HCT116 (cell line): ENCODE data around the gene OAT. TPM values are rescaled to one million over a fixed set of nuclear protein-coding genes. Genes with fewer than 3 reads are reported as not detected.

Experiments
- ATAC-seq: fragments of 200-7000 bp; cut with Tn5 transposase; 2 replicates; pipeline ENCODE4 v1.9.1; 2020; ENCODE audit warnings: mild to moderate bottlenecking, moderate library complexity
- BruUV-seq: library from RNA; stranded (reverse); fragments of 400-500 nt; replicated peaks from 2 replicates; lab custom pipeline; 2021; lab: Mats Ljungman, UMichigan
- CTCF ChIA-PET: fragments of 300-600 bp; sonication (Branson Sonifier 250); formaldehyde crosslinking; loops from one replicate; lab custom pipeline; 2021; ENCODE audit warnings: antibody characterized with exemption; lab: Charles Lee
- POLR2A ChIA-PET: fragments of 300-600, 350-600 bp; sonication (Branson Sonifier 250); formaldehyde crosslinking; loops from one replicate; lab custom pipeline; 2021; ENCODE audit warnings: antibody characterized with exemption; lab: Charles Lee
- RAD21 ChIA-PET, 2 experiments: fragments of 300-600 bp; sonication (Branson Sonifier 250); formaldehyde crosslinking; loops; one replicate each; lab custom pipeline; 2023; ENCODE audit warnings: low total read pairs in 2 of 2; ENCODE audit not compliant: uncharacterized antibody in 2 of 2, unreplicated experiment in 2 of 2, low non-redundant PET in 1 of 2; lab: Charles Lee
- DNase-seq: peaks from one replicate; pipeline ENCODE4 v3.0.0-alpha.2; 2010; ENCODE audit warnings: low read depth, low spot score
- H2AFZ ChIP-seq: fragments of 200-600 bp; shearing (Covaris generic), sonication (generic); 2 replicates; pipeline ENCODE4 v1.6.1; 2017; ENCODE audit warnings: low read depth, mixed run types, mixed read lengths, antibody characterized with exemption, low read length; ENCODE audit not compliant: poor library complexity, severe bottlenecking
- H3K27ac ChIP-seq: 2 replicates; pipeline ENCODE4 v1.5.1; 2012; ENCODE audit warnings: low read depth, low read length
- H3K27me3 ChIP-seq: fragments of 200-600 bp; sonication (generic); 2 replicates; pipeline ENCODE4 v1.6.1; 2016; ENCODE audit warnings: mixed run types, low read length, mixed read lengths; ENCODE audit not compliant: insufficient read depth
- H3K36me3 ChIP-seq, 2 experiments: fragments of 200-500 bp in 1 of 2; fragments of 200-600 bp in 1 of 2; sonication (Bioruptor generic) in 1 of 2; sonication (generic) in 1 of 2; 2 replicates each; pipeline versions ENCODE4 v1.5.1 to v1.6.1; 2014 to 2016; ENCODE audit warnings: low read length in 2 of 2, inconsistent platforms in 1 of 2, mixed read lengths in 1 of 2, mixed run types in 1 of 2; ENCODE audit not compliant: insufficient read depth in 2 of 2, control insufficient read depth in 1 of 2
- H3K4me1 ChIP-seq, 2 experiments: fragments of 200-600 bp in 1 of 2; sonication (generic) in 1 of 2; 2 replicates each; pipeline versions ENCODE4 v1.5.1 to v1.6.1; 2012 to 2017; ENCODE audit warnings: low read length in 2 of 2, inconsistent platforms in 1 of 2, mild to moderate bottlenecking in 1 of 2, mixed read lengths in 1 of 2, mixed run types in 1 of 2, moderate library complexity in 1 of 2; ENCODE audit not compliant: insufficient read depth in 2 of 2, control insufficient read depth in 1 of 2
- H3K4me2 ChIP-seq: fragments of 200-600 bp; sonication (generic); 2 replicates; pipeline ENCODE4 v1.6.1; 2017; ENCODE audit warnings: mixed run types, low read length, mixed read lengths
- H3K4me3 ChIP-seq, 2 experiments: fragments of 200-600 bp in 1 of 2; sonication (generic) in 1 of 2; replicated peaks in 1 of 2; 2 replicates each; pipeline ENCODE4 v1.5.1; 2011 to 2016; ENCODE audit warnings: low read length in 2 of 2, control low read depth in 1 of 2, low read depth in 1 of 2, mild to moderate bottlenecking in 1 of 2, mixed read lengths in 1 of 2, mixed run types in 1 of 2
- H3K79me2 ChIP-seq: fragments of 200-600 bp; sonication (generic); 2 replicates; pipeline ENCODE4 v1.6.1; 2017; ENCODE audit warnings: mild to moderate bottlenecking, mixed run types, low read length, moderate library complexity, mixed read lengths; ENCODE audit not compliant: insufficient read depth
- H3K9ac ChIP-seq: fragments of 200-600 bp; sonication (generic); 2 replicates; pipeline ENCODE4 v1.6.1; 2016; ENCODE audit warnings: low read length, mixed read lengths
- H3K9me2 ChIP-seq: fragments of 200-600 bp; sonication (generic), shearing (Covaris generic); 2 replicates; pipeline ENCODE4 v1.6.1; 2017; ENCODE audit warnings: mixed run types, mild to moderate bottlenecking, moderate library complexity; ENCODE audit not compliant: insufficient read depth
- H3K9me3 ChIP-seq, 2 experiments: fragments of 200-500 bp in 1 of 2; fragments of 200-600 bp in 1 of 2; sonication (Bioruptor generic) in 1 of 2; sonication (generic) in 1 of 2; 2 replicates each; pipeline ENCODE4 v1.6.1; 2014 to 2017; ENCODE audit warnings: low read length in 2 of 2, mixed read lengths in 2 of 2, inconsistent platforms in 1 of 2, low read depth in 1 of 2, mild to moderate bottlenecking in 1 of 2, mixed run types in 1 of 2, moderate library complexity in 1 of 2; ENCODE audit not compliant: control insufficient read depth in 1 of 2, insufficient read depth in 1 of 2
- H4K20me1 ChIP-seq: fragments of 200-600 bp; sonication (generic), shearing (Covaris generic); 2 replicates; pipeline ENCODE4 v1.6.1; 2017; ENCODE audit warnings: mixed run types, mild to moderate bottlenecking, moderate library complexity; ENCODE audit not compliant: insufficient read depth
- CBX3 ChIP-seq: IDR thresholded peaks from 2 replicates; pipeline ENCODE4 v1.6.1; 2012; ENCODE audit warnings: low read depth
- CEBPB ChIP-seq: IDR thresholded peaks from 2 replicates; pipeline ENCODE4 v1.6.1; 2012; ENCODE audit warnings: low read depth
- EGR1 ChIP-seq: IDR thresholded peaks from 2 replicates; pipeline ENCODE4 v1.6.1; 2012; ENCODE audit warnings: low read depth
- EZH2phosphoT487 ChIP-seq: fragments of 200-600 bp; IDR thresholded peaks from 2 replicates; pipeline ENCODE4 v1.6.1; 2018; ENCODE audit warnings: antibody characterized with exemption, borderline replicate concordance
- JUND ChIP-seq: IDR thresholded peaks from 2 replicates; pipeline ENCODE4 v1.6.1; 2012
- POLR2A ChIP-seq: IDR thresholded peaks from 2 replicates; pipeline ENCODE4 v1.7.0; 2011; ENCODE audit warnings: borderline replicate concordance; ENCODE audit not compliant: insufficient read depth, insufficient read length; ENCODE audit errors: extremely low read depth
- POLR2AphosphoS5 ChIP-seq: IDR thresholded peaks from 2 replicates; pipeline ENCODE4 v1.6.1; 2011; ENCODE audit warnings: mild to moderate bottlenecking, low read depth, low read length, moderate library complexity
- RAD21 ChIP-seq: IDR thresholded peaks from 2 replicates; pipeline ENCODE4 v1.6.1; 2012; ENCODE audit warnings: low read depth, mild to moderate bottlenecking
- SP1 ChIP-seq: IDR thresholded peaks from 2 replicates; pipeline ENCODE4 v1.6.1; 2012; ENCODE audit warnings: low read depth
- SRF ChIP-seq: IDR thresholded peaks from 2 replicates; pipeline ENCODE4 v1.6.1; 2012; ENCODE audit warnings: low read depth
- TCF7L2 ChIP-seq: IDR thresholded peaks from 2 replicates; pipeline ENCODE4 v1.7.0; 2011; ENCODE audit warnings: borderline replicate concordance, inconsistent platforms; ENCODE audit not compliant: insufficient read depth, insufficient read length; ENCODE audit errors: extremely low read depth
- ZFX ChIP-seq: fragments of 450-650 bp; IDR thresholded peaks from 2 replicates; pipeline ENCODE4 v1.6.1; 2017
- ZNF274 ChIP-seq: fragments of 200-500 bp; sonication (Bioruptor generic); IDR thresholded peaks from 2 replicates; pipeline ENCODE4 v1.6.1; 2014; ENCODE audit warnings: mild to moderate bottlenecking, low read depth, low read length, inconsistent platforms
- intact Hi-C: fragments of 100-400 bp; cut with micrococcal nuclease; formaldehyde crosslinking; loops from 2 replicates; pipeline ENCODE4 v1.10.0; 2022
- total RNA-seq: library from RNA; stranded (reverse); gene quantifications from one replicate; pipeline ENCODE4 v1.2.1, GENCODE V29; 2021; ENCODE audit not compliant: unreplicated experiment
- TF ChIP-seq, protein P1 (sequence below): IDR thresholded peaks from 2 replicates; pipeline ENCODE4 v1.6.1; 2012; ENCODE audit warnings: low read depth
- TF ChIP-seq, protein P2 (sequence below): IDR thresholded peaks from 2 replicates; pipeline ENCODE4 v1.6.1; 2011; ENCODE audit warnings: mild to moderate bottlenecking, low read length, moderate library complexity; ENCODE audit not compliant: insufficient replicate concordance; ENCODE audit errors: extremely low read depth
- TF ChIP-seq, protein P3 (sequence below): IDR thresholded peaks from 2 replicates; pipeline ENCODE4 v1.6.1; 2012
- TF ChIP-seq, protein P4 (sequence below): IDR thresholded peaks from 2 replicates; pipeline ENCODE4 v1.6.1; 2012
- TF ChIP-seq, protein P5 (sequence below), 3 experiments: fragments of 200-600 bp in 1 of 3; sonication (generic) in 1 of 3; IDR thresholded peaks in 2 of 3; conservative IDR thresholded peaks in 1 of 3; 2 replicates each; pipeline ENCODE4 v1.5.1; 2012 to 2017; ENCODE audit warnings: low read depth in 2 of 3, low read length in 2 of 3, antibody characterized with exemption in 1 of 3, borderline replicate concordance in 1 of 3, control low read depth in 1 of 3, mild to moderate bottlenecking in 1 of 3, mixed read lengths in 1 of 3, mixed run types in 1 of 3, moderate library complexity in 1 of 3; ENCODE audit not compliant: insufficient read depth in 1 of 3

The OAT gene
- total RNA-seq, 1 experiment from 2014 or later: 133 TPM

DNA sequence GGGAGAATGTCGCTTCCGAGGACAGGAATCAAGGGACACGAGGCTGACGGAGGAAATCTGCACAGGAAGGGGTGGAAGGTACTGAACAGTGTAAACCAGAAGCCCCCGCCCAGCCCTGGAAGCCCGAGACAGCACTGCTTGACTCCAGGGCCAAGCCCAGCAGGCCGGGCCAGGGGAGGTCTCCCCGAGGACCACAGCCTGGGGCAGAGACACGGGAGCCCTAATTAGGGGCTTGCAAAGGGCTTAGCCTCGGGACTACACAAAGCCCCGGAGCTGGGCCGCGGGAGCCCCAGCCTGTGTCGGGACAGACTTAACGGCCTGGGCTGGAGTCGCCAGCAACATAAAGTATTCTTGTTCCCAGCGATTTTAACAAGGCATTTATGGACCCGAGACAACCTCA, 50.8 kb downstream of the OAT start:
- no peaks in the 10 kb centered on the region for H3K4me1 ChIP-seq
- no peaks in the 10 kb centered on the region for H3K27me3 ChIP-seq
- ChIA-PET POLR2A (no interaction called here), RAD21 (no interaction called here), CTCF (no interaction called here)
- ATAC-seq (no peak), DNase-seq (no peak)
- H3K4me2 ChIP-seq: no peak overlapping the region
- no peaks in the 10 kb centered on the region for H3K9me3 ChIP-seq
- no peak overlapping the region for H2AFZ ChIP-seq
- TF ChIP-seq ZNF274: no peak
- TF ChIP-seq POLR2A: no peak
- TF ChIP-seq, protein P1, sequence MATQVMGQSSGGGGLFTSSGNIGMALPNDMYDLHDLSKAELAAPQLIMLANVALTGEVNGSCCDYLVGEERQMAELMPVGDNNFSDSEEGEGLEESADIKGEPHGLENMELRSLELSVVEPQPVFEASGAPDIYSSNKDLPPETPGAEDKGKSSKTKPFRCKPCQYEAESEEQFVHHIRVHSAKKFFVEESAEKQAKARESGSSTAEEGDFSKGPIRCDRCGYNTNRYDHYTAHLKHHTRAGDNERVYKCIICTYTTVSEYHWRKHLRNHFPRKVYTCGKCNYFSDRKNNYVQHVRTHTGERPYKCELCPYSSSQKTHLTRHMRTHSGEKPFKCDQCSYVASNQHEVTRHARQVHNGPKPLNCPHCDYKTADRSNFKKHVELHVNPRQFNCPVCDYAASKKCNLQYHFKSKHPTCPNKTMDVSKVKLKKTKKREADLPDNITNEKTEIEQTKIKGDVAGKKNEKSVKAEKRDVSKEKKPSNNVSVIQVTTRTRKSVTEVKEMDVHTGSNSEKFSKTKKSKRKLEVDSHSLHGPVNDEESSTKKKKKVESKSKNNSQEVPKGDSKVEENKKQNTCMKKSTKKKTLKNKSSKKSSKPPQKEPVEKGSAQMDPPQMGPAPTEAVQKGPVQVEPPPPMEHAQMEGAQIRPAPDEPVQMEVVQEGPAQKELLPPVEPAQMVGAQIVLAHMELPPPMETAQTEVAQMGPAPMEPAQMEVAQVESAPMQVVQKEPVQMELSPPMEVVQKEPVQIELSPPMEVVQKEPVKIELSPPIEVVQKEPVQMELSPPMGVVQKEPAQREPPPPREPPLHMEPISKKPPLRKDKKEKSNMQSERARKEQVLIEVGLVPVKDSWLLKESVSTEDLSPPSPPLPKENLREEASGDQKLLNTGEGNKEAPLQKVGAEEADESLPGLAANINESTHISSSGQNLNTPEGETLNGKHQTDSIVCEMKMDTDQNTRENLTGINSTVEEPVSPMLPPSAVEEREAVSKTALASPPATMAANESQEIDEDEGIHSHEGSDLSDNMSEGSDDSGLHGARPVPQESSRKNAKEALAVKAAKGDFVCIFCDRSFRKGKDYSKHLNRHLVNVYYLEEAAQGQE: no peak
- TF ChIP-seq, protein P2, sequence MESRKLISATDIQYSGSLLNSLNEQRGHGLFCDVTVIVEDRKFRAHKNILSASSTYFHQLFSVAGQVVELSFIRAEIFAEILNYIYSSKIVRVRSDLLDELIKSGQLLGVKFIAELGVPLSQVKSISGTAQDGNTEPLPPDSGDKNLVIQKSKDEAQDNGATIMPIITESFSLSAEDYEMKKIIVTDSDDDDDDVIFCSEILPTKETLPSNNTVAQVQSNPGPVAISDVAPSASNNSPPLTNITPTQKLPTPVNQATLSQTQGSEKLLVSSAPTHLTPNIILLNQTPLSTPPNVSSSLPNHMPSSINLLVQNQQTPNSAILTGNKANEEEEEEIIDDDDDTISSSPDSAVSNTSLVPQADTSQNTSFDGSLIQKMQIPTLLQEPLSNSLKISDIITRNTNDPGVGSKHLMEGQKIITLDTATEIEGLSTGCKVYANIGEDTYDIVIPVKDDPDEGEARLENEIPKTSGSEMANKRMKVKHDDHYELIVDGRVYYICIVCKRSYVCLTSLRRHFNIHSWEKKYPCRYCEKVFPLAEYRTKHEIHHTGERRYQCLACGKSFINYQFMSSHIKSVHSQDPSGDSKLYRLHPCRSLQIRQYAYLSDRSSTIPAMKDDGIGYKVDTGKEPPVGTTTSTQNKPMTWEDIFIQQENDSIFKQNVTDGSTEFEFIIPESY: no peak
- no peak for TF ChIP-seq CEBPB
- no peak for TF ChIP-seq POLR2AphosphoS5
- no peak for TF ChIP-seq SRF
- no peak for TF ChIP-seq TCF7L2
- no peak for TF ChIP-seq CBX3
- TF ChIP-seq, protein P3, sequence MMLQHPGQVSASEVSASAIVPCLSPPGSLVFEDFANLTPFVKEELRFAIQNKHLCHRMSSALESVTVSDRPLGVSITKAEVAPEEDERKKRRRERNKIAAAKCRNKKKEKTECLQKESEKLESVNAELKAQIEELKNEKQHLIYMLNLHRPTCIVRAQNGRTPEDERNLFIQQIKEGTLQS: no peak
- TF ChIP-seq JUND: no peak
- no peak for TF ChIP-seq EGR1
- no peak for TF ChIP-seq ZFX
- TF ChIP-seq EZH2phosphoT487: no peak
- no peak for TF ChIP-seq SP1
- no peak for TF ChIP-seq RAD21
- TF ChIP-seq, protein P4, sequence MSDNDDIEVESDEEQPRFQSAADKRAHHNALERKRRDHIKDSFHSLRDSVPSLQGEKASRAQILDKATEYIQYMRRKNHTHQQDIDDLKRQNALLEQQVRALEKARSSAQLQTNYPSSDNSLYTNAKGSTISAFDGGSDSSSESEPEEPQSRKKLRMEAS: no peak
- TF ChIP-seq, protein P5, sequence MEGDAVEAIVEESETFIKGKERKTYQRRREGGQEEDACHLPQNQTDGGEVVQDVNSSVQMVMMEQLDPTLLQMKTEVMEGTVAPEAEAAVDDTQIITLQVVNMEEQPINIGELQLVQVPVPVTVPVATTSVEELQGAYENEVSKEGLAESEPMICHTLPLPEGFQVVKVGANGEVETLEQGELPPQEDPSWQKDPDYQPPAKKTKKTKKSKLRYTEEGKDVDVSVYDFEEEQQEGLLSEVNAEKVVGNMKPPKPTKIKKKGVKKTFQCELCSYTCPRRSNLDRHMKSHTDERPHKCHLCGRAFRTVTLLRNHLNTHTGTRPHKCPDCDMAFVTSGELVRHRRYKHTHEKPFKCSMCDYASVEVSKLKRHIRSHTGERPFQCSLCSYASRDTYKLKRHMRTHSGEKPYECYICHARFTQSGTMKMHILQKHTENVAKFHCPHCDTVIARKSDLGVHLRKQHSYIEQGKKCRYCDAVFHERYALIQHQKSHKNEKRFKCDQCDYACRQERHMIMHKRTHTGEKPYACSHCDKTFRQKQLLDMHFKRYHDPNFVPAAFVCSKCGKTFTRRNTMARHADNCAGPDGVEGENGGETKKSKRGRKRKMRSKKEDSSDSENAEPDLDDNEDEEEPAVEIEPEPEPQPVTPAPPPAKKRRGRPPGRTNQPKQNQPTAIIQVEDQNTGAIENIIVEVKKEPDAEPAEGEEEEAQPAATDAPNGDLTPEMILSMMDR (IDR thresholded peaks at IDR 0.05 in 2 of 3, conservative IDR thresholded peaks at IDR 0.05 in 1 of 3; ENCODE audit: borderline replicate concordance in 1 of 3, insufficient read depth in 1 of 3, low read depth in 2 of 3, low read length in 2 of 3): no peak
- no peak overlapping the region for H3K9ac ChIP-seq
- no peak overlapping the region for H3K27ac ChIP-seq
- no peaks in the 10 kb centered on the region for H3K9me2 ChIP-seq
- intact Hi-C loops: no loop called here
- no peaks in the 10 kb centered on the region for H4K20me1 ChIP-seq
- BruUV-seq: no TSS peak
- H3K36me3 ChIP-seq: no peaks in the 10 kb centered on the region
- no peaks in the 10 kb centered on the region for H3K79me2 ChIP-seq
- no peak overlapping the region for H3K4me3 ChIP-seq
